Measurements from ENCODE around the gene CDC42EP5.

Gene CDC42EP5

DNA sequence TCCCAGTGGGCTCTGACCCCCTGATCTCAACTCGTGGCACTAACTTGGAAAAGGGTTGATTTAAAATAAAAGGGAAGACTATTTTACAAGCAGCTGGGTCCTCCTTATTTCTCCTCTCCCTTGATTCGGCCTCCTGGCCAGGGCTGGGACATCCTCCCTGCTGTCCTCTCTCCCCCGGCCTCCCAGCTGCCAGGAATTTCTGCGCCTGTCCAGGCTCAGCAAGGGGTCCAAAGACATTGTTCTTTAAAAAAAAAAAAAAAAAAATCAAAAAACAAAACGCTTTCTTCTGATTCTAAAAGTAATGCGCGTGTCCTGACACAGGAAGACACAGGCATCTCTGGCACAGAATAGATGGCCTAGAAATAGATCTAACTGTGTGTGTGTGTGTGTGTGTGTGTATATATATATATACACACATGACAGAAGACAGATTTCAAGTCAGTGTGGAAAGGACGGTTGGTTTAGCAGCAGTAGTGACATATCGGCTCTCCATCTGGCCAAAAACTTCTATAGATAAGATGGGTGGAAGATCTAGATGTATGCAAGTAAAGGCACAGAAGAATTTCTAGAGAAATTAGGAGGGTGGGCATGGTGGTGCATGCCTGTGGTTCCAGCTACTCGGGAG is 36.4 kb downstream of the CDC42EP5 start:
- DNase-seq (ENCODE audit: low read depth), result no peak
- Histone ChIP-seq H3K27me3 (replicated peaks; ENCODE audit: control insufficient read depth, insufficient read depth, low read length) (peaks cover 4% of the 10 kb centered on the region), H3K9ac (ENCODE audit: low read length) (no peak overlapping the region), H3K36me3 (ENCODE audit: control insufficient read depth, insufficient read depth, low read length, severe bottlenecking) (no peaks in the 10 kb centered on the region), H3K9me3 (ENCODE audit: control insufficient read depth, low read length) (no peaks in the 10 kb centered on the region), H3K4me1 (ENCODE audit: control insufficient read depth, insufficient read depth, low read length) (no peaks in the 10 kb centered on the region), H3K4me3 (ENCODE audit: low read length) (no peak overlapping the region)

DNA sequence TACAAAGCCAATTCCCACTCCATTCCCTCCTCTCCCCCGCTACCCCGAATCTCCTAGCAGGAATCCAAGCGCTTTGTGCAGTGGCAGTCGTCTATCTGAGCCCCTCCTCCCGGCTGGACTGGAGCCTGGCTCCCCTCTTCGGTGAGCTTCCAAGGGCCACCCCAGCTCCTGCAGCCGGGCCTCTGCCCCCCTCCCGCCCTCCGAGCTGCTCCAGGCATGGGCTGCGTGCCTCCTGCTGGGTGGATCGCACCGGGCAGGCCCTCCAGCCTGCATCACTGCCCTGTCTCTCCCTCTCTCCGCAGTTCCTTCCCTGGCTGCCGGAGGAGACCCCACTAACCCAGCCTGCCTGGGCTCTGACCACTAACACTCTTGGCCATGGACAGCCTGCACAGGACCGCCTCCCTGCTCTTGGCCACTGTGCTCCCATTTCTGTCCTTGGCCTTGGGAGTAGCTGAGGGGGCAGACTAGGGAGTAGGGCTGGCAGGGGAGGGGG is 37.0 kb downstream of the CDC42EP5 start:
- H3K9me3 ChIP-seq (ENCODE audit: control insufficient read depth, low read length), result no peaks in the 10 kb centered on the region
- peaks cover 7% of the 10 kb centered on the region for H3K27me3 ChIP-seq (replicated peaks; ENCODE audit: control insufficient read depth, insufficient read depth, low read length)
- no peaks in the 10 kb centered on the region for H3K36me3 ChIP-seq (ENCODE audit: control insufficient read depth, insufficient read depth, low read length, severe bottlenecking)
- no peak for DNase-seq (ENCODE audit: low read depth)
- peaks cover 5% of the 10 kb centered on the region for H3K4me1 ChIP-seq (ENCODE audit: control insufficient read depth, insufficient read depth, low read length)
- H3K4me3 ChIP-seq (ENCODE audit: low read length), result no peak overlapping the region
- H3K9ac ChIP-seq (ENCODE audit: low read length), result no peak overlapping the region

DNA sequence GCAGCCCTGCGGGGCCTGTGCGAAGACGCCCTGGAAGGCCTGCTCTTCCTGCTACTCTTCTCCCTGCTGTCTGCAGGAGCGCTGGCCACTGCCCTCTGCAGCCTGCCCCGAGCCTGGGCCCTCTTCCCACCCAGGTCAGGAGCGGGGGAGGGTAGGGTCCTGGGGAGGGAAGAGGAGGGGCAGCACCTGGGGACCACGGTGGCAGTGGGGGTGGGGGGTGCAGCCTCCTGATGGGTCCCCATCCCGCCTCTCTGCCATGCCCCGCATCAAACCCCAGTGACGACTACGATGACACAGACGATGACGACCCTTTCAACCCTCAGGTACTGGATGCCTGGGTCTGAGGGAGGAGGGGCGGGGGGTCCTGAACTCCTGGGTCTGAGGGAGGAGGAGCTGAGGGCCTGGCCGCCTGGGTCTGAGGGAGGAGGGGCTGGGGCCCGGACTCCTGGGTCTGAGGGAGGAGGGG is 37.5 kb downstream of the CDC42EP5 start:
- Histone ChIP-seq H3K4me3 (ENCODE audit: low read length) (no peak overlapping the region), H3K27me3 (replicated peaks; ENCODE audit: control insufficient read depth, insufficient read depth, low read length) (peaks cover 7% of the 10 kb centered on the region), H3K9ac (ENCODE audit: low read length) (no peak overlapping the region), H3K9me3 (ENCODE audit: control insufficient read depth, low read length) (no peaks in the 10 kb centered on the region), H3K4me1 (ENCODE audit: control insufficient read depth, insufficient read depth, low read length) (peaks cover 6% of the 10 kb centered on the region), H3K36me3 (ENCODE audit: control insufficient read depth, insufficient read depth, low read length, severe bottlenecking) (no peaks in the 10 kb centered on the region)
- DNase-seq (ENCODE audit: low read depth), result no peak

DNA sequence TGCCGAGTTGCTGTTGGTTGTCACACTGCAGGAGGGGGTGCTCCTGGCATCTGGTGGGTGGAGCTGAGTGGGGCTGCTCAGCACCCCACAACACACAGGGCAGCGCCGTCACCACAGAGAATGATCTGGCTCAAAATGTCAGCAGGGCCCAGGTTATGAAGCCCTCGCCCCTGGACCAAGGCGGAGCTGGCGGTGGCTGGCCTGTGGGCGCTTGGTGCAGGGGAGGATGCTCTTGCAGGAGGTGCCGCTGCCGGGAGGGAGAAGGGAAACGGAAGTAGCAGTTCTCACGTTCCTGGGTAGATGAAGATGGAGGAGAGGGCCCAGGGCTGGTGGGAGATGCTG is 38.3 kb downstream of the CDC42EP5 start:
- peaks cover 11% of the 10 kb centered on the region for H3K27me3 ChIP-seq (replicated peaks; ENCODE audit: control insufficient read depth, insufficient read depth, low read length)
- H3K4me1 ChIP-seq (ENCODE audit: control insufficient read depth, insufficient read depth, low read length), result peaks cover 6% of the 10 kb centered on the region
- no peak for DNase-seq (ENCODE audit: low read depth)
- no peaks in the 10 kb centered on the region for H3K36me3 ChIP-seq (ENCODE audit: control insufficient read depth, insufficient read depth, low read length, severe bottlenecking)
- H3K4me3 ChIP-seq (ENCODE audit: low read length), result no peak overlapping the region
- no peak overlapping the region for H3K9ac ChIP-seq (ENCODE audit: low read length)
- H3K9me3 ChIP-seq (ENCODE audit: control insufficient read depth, low read length), result no peaks in the 10 kb centered on the region

DNA sequence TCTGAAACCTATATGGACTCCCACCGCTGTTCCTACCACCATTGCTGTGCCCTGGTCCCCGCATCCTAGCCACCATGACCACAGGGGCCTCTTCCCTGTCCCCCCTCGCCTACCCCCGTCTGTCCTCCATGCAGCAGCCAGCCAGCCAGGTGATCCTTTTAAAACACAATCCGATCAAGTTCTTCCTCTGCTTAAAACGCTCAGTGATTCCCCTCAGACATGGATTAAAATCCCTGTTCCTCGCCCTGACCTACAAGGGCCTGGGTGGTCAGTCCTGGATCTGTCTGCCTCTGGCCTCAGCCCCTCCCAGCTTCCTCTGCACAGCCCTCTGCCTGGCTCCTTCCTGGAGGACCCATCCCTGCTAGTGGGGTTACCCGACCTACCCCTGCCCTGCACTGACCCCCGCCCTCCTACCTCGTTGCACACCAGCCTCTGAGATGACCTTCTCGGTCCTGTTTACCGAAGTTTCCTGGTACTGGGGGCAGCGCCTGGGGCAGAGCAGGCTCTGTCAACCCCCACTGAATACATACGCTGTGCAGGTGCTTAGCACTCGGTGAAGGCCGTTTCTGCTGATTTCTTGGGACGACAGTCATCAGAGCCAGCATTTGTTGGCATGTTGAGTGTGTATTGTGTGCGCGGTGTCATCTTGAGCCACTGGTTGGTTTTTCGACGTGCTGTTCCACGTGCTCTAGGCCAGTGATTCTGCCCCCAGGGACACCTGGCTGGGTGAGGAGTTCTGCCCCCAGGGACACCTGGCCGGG is 38.8 kb downstream of the CDC42EP5 start:
- H3K4me3 ChIP-seq (ENCODE audit: low read length), result no peak overlapping the region
- no peak overlapping the region for H3K9ac ChIP-seq (ENCODE audit: low read length)
- H3K36me3 ChIP-seq (ENCODE audit: control insufficient read depth, insufficient read depth, low read length, severe bottlenecking), result no peaks in the 10 kb centered on the region
- H3K27me3 ChIP-seq (replicated peaks; ENCODE audit: control insufficient read depth, insufficient read depth, low read length), result peaks cover 12% of the 10 kb centered on the region
- no peak for DNase-seq (ENCODE audit: low read depth)
- no peaks in the 10 kb centered on the region for H3K9me3 ChIP-seq (ENCODE audit: control insufficient read depth, low read length)
- H3K4me1 ChIP-seq (ENCODE audit: control insufficient read depth, insufficient read depth, low read length), result peaks cover 6% of the 10 kb centered on the region

DNA sequence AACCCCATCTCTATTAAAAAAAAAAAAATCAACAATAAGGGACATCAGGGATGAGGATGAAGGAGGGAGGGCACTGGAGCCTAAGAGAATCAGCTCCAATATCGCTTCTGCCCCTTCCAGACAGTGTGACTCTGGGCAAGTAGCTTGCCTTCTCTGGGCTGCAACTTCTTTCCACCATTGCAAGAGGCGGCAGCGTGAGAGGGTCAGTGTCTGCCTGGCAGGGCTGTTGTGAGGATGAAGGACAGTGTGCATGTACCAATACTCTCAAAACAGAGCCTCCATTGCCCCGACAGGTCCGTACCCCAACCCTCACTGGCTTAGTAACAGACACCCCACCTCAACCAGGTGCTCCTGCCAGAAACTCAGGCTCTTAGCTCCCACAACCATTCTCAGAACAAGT is 39.4 kb downstream of the CDC42EP5 start:
- no peaks in the 10 kb centered on the region for H3K36me3 ChIP-seq (ENCODE audit: control insufficient read depth, insufficient read depth, low read length, severe bottlenecking)
- H3K9ac ChIP-seq (ENCODE audit: low read length), result no peak overlapping the region
- peaks cover 6% of the 10 kb centered on the region for H3K4me1 ChIP-seq (ENCODE audit: control insufficient read depth, insufficient read depth, low read length)
- no peak for DNase-seq (ENCODE audit: low read depth)
- H3K9me3 ChIP-seq (ENCODE audit: control insufficient read depth, low read length), result no peaks in the 10 kb centered on the region
- no peak overlapping the region for H3K4me3 ChIP-seq (ENCODE audit: low read length)
- H3K27me3 ChIP-seq (replicated peaks; ENCODE audit: control insufficient read depth, insufficient read depth, low read length), result peaks cover 18% of the 10 kb centered on the region

DNA sequence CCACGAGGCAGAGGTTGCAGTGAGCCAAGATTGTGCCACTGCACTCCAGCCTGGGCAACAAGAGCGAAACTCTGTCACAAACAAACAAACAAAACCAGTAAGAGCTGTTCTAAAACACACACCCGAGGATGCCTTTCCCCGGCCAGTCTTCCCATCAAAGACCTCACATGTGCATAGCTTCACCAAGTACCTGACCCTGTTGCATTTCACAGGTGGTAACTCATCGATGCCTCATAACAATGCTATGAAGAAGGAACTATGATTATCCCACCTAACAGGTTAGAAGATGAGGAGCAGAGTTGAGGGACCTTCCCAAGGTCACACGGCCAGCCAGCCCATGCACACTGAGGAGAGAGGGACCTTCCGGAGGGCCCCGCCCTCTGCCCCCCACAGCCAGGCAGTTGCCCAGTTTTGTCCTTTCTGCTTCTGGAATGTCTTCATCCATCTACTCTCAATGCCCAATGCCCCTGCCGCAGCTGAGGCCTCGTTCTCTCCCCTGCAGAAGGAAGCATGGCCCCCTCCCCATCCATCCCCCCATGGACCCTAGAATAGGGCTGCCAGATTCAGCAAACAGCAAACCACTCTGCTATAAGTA is 40.9 kb downstream of the CDC42EP5 start:
- DNase-seq (ENCODE audit: low read depth), result no peak
- Histone ChIP-seq H3K4me1 (ENCODE audit: control insufficient read depth, insufficient read depth, low read length) (peaks cover 6% of the 10 kb centered on the region), H3K36me3 (ENCODE audit: control insufficient read depth, insufficient read depth, low read length, severe bottlenecking) (no peaks in the 10 kb centered on the region), H3K9ac (ENCODE audit: low read length) (no peak overlapping the region), H3K9me3 (ENCODE audit: control insufficient read depth, low read length) (no peaks in the 10 kb centered on the region), H3K27me3 (replicated peaks; ENCODE audit: control insufficient read depth, insufficient read depth, low read length) (peaks cover 24% of the 10 kb centered on the region), H3K4me3 (ENCODE audit: low read length) (no peak overlapping the region)

DNA sequence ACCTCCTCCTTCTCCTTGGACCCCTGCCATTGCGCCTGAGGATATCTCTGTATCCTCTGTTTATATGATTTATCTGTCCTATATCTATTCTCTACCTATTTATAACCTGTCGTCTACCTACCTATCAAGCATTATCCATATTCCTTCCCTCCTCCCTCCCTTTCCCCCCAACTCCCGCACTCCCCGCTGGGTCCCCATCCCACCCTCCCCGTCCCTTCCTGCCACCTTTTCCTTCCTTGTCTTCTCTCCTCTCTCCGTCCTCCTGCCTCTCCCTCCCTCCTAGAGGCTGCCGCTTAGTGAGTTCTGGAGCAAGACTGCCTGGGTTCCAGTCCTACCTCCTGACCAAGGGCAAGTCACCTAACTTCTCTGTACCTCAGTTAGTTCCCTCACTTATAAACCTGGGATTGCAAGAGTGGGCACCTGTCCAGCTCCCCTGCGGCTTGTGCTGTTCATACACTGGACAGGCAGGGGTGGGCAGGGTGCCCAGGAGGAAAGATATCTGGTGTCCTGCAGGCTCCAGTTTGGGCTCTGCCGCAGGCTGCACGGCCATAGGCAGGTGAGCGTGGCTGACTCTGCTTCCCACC is 41.7 kb downstream of the CDC42EP5 start:
- no peak for DNase-seq (ENCODE audit: low read depth)
- Histone ChIP-seq H3K36me3 (ENCODE audit: control insufficient read depth, insufficient read depth, low read length, severe bottlenecking) (no peaks in the 10 kb centered on the region), H3K27me3 (replicated peaks; ENCODE audit: control insufficient read depth, insufficient read depth, low read length) (peaks cover 26% of the 10 kb centered on the region), H3K9ac (ENCODE audit: low read length) (no peak overlapping the region), H3K4me3 (ENCODE audit: low read length) (no peak overlapping the region), H3K4me1 (ENCODE audit: control insufficient read depth, insufficient read depth, low read length) (peaks cover 6% of the 10 kb centered on the region), H3K9me3 (ENCODE audit: control insufficient read depth, low read length) (no peaks in the 10 kb centered on the region)

DNA sequence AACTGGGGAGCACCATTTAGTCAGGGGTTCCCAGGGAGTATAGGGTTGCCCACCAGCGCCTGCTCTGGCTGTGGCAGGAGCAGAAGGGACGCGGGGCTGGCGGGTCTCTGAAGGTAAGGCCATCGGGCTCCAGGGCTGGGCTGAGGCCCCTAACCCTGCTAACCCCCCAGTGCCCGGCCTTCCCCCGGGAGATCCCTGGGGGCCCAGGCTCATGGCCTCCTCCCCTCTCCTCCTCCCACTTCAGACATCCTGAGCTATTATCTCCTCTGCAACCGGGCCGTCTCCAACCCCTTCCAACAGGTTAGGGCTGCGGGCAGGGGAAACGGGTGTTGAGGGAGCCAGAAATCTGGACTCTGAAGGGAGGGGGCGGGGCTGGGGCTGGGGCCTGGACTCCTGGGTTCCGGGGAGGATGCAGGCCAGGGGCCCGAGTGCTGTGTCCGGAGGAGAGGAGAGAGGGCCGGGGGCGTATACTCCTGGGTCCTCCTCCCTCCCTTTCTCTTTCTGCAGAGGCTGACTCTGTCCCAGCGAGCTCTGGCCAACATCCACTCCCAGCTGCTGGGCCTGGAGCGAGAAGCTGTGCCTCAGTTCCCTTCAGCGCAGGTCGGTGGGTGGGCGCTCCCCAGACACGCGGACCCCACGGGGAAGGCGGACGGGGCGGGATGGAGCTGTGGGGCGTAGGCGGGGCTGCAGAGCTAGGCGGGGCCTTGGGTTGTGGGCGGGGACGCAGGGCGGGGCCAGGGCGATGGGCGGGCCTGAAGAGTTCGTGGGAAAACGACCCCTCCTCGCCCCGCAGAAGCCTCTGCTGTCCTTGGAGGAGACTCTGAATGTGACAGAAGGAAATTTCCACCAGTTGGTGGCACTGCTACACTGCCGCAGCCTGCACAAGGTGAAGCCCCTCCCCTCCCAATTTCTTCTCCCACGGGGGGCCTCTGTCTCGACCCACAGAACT is 42.5 kb downstream of the CDC42EP5 start:
- H3K4me1 ChIP-seq (ENCODE audit: control insufficient read depth, insufficient read depth, low read length), result peaks cover 6% of the 10 kb centered on the region
- peaks cover 32% of the 10 kb centered on the region for H3K27me3 ChIP-seq (replicated peaks; ENCODE audit: control insufficient read depth, insufficient read depth, low read length)
- no peak overlapping the region for H3K9ac ChIP-seq (ENCODE audit: low read length)
- H3K36me3 ChIP-seq (ENCODE audit: control insufficient read depth, insufficient read depth, low read length, severe bottlenecking), result no peaks in the 10 kb centered on the region
- peak; percentile 68 for DNase-seq (ENCODE audit: low read depth)
- no peak overlapping the region for H3K4me3 ChIP-seq (ENCODE audit: low read length)
- no peaks in the 10 kb centered on the region for H3K9me3 ChIP-seq (ENCODE audit: control insufficient read depth, low read length)

DNA sequence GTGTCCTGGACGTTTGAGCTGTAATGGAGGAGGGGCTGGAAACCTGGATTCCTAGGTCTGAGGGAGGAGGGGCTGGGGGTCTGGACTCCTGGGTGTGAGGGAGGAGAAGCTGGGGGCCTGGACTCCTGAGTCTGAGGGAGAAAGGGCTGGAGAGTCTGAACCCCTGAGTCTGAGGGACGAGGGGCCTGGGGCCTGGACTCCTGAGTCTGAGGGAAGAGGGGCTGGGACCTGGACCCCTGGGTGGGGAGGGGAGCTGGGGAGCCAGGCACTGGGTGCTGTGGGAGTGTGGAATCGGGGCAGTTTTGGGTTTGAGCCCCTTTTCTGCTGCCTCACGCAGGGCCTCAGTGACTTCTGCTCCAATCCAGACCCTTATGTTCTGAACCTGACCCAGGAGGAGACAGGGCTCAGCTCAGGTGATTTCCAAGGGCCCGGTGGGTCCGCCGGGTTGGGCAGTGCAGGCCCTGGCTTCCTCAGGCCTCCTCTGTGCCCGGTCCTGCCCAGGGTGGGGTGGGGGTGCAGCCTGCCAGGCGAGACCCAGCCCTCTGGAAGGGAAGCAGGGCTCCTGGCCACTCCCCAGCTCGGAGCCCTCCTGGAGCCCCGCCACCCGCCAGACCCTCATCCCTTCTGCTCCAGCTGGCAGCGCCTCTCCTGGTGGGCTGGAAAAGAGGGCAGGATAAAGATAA is 43.4 kb downstream of the CDC42EP5 start:
- no peak for DNase-seq (ENCODE audit: low read depth)
- H3K36me3 ChIP-seq (ENCODE audit: control insufficient read depth, insufficient read depth, low read length, severe bottlenecking), result no peaks in the 10 kb centered on the region
- no peaks in the 10 kb centered on the region for H3K9me3 ChIP-seq (ENCODE audit: control insufficient read depth, low read length)
- no peak overlapping the region for H3K9ac ChIP-seq (ENCODE audit: low read length)
- H3K4me1 ChIP-seq (ENCODE audit: control insufficient read depth, insufficient read depth, low read length), result peaks cover 6% of the 10 kb centered on the region
- H3K27me3 ChIP-seq (replicated peaks; ENCODE audit: control insufficient read depth, insufficient read depth, low read length), result peaks cover 32% of the 10 kb centered on the region
- no peak overlapping the region for H3K4me3 ChIP-seq (ENCODE audit: low read length)

Measured in adipocyte (in vitro differentiated cells).